HG02610 (cell line): ENCODE results near the gene MLF2.

ENCODE experiments used
- ATAC-seq: cut with Tn5 transposase; IDR thresholded peaks from one replicate; pipeline ENCODE4 v1.9.1; 2021; ENCODE audit warnings: mild to moderate bottlenecking, moderate library complexity; ENCODE audit not compliant: unreplicated experiment

MLF2 gene

DNA sequence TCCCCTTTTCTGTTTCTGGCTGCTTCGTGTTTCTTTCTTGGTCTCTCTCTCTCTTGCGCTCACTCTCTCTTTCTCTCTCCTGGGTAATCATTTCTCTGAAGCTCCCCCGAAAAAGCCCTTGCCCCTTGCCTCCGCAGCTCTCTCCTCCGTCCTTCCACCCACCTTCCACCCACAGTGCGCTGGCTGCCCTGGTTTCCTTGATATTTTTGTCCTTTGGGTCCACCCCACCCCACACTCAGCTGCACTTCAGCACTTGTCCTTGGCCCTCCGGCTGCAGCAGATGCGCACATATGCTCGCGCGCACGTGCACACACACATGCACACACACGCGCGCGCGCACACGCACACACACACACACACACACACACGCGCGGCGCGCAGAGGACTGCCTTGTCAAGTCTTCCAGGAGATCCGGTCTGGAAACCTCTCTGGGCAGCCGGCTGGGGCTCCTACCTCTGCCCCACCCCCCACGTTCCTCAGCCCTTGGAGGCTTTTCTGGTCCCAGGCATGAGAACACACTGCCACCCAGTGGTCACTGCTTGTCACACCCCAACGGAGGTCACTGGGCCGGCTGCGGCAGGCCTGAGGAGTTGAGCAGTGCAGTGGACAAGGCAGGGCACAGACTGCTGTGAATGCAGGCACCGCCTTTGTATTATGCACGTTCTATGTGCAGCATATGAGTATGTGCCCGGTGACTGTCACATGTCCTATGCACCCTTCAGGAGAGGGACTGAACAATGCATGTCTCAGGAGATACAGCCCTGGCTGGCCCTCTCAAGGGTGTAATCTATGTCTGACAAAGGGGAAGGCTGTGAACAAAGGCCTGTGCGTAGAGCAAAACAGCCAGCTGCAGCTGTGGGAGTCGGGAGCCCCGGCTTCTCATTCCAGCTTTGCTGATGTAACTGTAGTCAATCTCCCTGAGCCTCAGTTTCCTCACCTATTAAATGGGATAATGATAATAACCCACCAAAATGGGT lies 25.9 kb upstream of the MLF2 start:
- ATAC-seq = peak; percentile 80

DNA sequence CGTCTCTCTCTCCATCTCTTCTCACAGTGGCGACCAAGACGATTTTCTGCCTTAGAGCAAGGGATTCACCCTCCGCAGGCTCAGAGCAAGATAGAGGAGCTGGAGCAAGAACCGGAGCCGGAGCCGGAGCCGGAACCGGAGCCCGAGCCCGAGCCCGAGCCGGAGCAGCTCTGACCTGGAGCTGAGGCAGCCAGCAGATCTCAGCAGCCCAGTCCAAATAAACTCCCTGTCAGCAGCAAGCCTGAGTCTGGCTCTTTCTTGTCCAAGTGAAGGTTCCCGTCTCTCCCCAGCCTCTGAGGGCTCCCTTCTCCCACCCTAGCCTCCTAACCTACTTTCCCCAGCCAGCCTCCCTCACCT lies 25.3 kb upstream of the MLF2 start:
- no peak for ATAC-seq

DNA sequence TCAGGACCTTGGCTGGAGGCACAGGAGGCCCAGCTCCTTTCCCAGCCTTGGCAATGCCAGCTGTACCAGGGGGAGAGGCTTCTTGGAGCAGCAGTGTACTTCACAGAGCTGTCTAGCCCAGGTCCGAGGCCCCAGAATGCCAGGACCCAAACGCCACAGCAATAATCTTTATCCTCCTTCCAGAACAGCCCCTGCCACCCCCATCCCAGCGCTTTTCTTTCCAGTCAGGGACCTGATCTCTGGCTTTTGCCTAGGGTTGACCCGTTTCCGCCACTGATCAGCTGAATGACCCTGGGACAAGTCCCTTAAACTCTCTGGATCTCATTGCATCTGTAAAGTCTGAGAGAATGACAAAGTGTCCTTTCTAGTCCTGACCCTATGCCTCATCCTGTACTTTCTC lies 24.4 kb upstream of the MLF2 start:
- ATAC-seq = no peak

DNA sequence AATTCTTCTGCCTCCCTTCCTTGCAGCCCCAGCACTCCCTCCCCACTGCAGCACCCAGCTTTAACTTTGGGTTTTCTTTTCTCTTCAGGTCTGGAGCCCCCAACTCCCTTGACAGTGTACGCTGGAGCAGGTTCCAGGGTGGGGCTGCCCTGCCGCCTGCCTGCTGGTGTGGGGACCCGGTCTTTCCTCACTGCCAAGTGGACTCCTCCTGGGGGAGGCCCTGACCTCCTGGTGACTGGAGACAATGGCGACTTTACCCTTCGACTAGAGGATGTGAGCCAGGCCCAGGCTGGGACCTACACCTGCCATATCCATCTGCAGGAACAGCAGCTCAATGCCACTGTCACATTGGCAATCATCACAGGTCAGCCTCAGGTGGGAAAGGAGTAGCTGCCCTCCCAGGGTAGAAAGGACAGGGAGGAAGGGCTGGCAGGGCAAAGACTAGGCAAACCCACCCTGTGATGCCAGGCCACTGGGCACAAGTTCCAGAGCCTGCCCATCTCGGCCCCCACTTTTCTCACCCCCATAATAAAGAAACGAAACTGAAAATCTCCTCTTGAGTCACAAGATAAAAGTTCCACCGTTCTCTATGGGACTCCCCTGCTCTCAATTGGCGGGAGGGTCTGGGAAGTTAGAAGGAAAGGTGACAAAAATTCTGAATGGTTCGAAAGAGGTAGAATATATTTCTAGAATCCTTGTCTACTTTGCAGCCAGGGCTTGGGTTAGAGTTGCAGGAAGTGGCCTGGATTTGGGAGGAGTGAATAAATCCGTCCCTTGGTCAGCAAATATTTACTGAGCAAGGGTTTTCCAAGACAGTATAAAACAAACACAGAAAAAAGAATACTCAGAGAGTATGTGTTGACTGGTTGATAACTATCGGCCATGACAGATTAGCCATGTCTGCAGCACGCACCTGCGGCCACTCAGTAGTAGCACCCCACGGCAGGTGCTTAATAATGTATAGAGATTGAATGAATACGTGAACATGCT lies 22.5 kb upstream of the MLF2 start:
- ATAC-seq = no peak

DNA sequence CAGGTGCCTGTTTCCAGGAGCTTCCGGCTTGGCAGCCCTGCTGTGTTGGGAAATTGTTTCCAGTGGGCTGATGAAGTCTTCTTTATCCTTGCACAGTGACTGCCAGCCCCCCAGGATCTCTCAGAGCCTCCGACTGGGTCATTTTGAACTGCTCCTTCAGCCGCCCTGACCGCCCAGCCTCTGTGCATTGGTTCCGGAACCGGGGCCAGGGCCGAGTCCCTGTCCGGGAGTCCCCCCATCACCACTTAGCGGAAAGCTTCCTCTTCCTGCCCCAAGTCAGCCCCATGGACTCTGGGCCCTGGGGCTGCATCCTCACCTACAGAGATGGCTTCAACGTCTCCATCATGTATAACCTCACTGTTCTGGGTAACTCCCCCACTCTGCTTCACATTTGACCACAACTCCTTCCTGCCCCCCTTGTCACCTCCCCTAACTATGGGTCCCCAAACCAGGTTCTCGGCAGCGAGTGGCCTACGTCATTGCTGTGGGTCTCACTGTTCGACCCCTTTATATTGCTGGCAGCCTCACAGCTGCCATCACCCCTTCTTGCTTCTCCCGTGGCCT lies 21.6 kb upstream of the MLF2 start:
- no peak for ATAC-seq

DNA sequence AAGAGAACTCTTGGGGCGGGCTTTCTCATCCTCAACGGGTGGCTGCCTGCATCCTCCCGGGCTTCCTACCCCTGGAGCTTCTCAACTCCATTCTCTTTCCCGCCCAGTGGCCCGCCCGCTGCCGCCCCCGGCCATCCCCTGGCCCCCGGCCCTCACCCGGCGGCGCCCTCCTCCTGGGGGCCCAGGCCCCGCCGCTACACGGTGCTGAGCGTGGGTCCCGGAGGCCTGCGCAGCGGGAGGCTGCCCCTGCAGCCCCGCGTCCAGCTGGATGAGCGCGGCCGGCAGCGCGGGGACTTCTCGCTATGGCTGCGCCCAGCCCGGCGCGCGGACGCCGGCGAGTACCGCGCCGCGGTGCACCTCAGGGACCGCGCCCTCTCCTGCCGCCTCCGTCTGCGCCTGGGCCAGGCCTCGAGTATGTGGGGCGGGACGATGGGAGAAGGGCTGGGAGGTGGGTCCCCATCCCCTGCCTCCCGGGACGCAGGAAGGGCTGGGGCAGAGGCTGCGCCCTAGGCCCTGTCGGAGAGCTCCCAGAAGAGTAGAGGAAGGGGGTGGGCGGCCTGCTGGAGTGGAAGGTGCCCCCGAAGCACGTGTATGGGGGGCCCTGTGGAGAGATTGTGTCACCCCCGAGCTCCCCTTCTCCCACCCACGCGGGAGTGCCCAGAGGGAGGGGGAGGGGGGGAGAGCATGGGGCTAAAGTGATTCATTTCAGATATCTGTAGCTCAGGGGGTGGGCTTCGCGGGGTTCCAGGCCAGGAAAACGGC lies 20.8 kb upstream of the MLF2 start:
- no peak for ATAC-seq

DNA sequence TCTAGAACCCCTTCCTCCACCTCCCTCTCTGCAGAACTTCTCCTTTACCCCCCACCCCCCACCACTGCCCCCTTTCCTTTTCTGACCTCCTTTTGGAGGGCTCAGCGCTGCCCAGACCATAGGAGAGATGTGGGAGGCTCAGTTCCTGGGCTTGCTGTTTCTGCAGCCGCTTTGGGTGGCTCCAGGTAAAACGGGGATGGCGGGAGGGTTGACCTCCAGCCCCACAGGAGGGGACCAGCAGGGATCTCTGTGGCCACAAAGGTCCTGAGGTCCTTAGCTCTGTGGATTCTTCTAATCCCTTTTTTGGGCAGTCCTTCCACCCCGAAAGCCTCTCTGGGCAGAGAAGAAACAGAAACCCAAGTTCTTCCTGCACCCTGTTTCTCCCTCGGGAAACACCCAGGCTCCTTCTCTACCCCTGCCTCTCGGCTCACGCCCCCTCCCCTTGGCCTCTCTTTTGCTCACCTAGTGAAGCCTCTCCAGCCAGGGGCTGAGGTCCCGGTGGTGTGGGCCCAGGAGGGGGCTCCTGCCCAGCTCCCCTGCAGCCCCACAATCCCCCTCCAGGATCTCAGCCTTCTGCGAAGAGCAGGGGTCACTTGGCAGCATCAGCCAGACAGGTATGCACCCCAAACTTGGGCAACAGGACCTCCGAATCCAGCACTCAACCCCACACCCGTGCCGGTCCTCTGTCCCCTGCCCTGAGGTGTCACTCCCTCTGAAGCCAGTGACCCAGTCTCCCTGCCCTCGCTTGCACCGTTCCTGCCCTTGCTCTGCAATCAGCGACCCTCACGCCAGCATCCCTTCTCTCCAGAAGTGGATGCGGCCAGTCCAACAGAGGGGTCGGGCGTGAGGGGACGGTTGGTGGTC lies 20.0 kb upstream of the MLF2 start:
- ATAC-seq = no peak

DNA sequence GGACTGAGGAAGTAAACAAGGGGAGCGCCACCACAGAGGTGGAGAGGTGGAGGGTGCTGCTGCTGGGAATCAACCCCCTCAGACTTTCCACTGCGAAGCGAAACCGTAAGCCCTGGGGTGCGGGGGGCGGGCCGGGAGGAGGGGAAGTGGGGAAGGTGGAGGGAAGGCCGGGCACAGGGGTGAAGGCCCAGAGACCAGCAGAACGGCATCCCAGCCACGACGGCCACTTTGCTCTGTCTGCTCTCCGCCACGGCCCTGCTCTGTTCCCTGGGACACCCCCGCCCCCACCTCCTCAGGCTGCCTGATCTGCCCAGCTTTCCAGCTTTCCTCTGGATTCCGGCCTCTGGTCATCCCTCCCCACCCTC lies 19.4 kb upstream of the MLF2 start, which contains the start of gene LAG3:
Gene LAG3, plus strand, starts transcription at position 190 of the 365 bp plus-strand sequence. CDS start 333 bp downstream, outside the sequence.
- no peak for ATAC-seq

DNA sequence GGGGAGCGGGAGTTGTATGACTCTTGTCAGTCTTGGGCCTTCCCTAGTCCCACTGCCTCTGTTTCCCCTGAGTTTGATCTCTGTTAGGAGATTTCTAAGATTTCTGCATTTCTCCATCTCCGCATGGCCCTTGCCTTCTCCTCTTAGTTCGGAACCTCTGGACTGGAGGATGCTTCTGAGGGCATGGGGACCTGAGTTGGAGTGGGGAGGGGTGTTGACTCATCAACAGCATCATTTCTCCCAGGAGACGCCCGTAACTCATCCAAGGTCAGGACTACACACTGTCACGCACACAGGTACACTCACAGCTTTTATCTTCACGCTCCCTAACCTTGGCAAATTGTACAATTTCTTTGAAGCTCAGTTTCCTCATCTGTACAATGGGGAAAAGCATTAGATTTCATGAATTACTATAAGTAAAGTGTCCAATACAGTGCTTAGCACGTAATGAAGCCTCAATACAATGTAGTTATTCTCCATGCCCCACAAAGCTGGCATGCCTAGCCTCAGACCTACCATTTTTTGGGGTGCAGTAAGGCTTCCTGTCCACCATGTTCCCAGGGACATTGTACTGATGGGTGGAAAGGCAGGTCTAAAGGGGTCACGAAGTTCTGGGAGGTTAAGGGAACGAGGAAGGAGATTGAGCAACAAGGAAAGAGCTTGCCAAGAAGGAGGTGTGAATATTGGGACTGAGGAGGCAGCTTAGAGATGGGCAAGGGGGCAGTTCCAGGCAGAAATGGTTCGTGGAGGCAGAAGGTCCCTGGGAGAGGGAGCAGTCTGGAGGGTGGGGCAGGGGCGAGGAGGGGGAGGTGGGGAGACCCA lies 18.8 kb upstream of the MLF2 start:
- no peak for ATAC-seq

DNA sequence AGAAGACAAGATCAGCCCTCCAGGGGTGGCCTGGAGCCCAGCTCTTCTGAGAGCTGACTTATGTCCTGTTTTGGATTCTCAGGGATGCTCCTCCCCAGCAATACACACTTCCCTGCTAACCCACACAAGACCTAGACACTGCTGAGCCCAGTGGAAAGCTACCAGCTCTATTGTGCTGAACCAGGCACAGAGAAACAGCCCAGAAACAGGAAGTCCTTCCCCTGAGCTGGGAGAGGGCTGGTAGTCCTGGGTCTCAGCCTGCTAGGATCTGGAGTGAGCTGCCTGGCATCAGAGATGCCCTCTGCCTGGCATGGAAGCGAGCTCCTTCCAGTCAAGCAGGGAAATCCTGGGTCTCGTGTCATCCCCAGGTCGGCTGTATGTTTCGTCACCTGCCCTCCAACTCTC lies 18.2 kb upstream of the MLF2 start:
- no peak for ATAC-seq

DNA sequence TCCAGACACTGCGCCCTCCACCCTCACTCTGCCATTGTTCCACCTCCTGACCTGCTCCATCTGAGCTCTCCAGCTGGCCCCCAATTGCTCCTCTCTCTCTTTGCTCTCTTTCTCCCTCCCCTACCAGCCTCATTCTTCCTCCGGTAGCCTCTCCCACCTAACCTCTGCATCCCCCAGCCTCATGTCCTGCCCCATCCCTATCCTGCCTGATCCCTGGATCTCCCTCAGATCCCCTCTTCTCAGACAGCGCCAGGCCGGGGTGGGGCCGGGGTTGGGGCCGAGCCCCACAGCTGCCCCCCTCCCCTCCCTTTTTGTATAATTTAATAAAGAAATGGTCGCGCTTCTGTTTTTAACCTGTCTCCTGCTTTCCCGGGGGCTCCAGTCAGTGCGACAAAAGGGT lies 17.7 kb upstream of the MLF2 start:
- ATAC-seq = no peak

DNA sequence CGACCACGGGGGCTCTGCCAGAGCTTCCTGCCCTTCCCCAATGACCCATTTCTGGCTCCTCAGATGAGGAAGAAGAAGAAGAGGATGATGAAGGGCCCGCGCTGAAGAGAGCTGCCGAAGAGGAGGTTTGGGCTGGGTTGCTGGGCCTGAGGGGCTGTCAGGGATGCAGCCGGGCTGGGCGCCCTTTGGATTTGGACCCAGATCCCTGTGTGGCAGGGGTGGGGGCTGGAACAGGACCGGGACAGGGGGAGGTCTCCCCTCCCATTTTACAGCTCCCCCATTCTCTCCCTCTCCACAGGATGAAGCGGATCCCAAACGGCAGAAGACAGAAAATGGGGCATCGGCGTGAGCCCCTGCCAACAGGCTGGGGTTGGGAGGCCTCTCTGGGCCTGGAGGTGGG lies 17.2 kb upstream of the MLF2 start:
- ATAC-seq = no peak

DNA sequence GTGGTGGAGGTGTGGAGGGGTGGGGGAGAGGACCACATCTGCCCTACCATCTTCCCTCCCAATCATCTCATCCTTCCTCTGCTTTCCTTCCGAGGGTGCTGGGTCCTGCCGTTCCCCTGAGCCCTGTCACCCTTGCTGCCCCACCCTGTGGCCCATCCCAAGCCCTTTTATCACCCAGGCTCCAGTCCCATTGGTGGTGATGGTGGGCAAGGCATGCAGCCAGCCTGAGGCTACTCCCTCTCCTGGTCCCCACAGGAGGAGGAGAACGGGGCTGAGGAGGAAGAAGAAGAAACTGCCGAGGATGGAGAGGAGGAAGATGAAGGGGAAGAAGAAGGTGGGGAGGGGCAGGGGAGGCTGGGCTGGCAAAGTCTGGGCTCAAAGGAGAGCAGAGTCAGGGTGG lies 16.7 kb upstream of the MLF2 start:
- ATAC-seq = no peak

DNA sequence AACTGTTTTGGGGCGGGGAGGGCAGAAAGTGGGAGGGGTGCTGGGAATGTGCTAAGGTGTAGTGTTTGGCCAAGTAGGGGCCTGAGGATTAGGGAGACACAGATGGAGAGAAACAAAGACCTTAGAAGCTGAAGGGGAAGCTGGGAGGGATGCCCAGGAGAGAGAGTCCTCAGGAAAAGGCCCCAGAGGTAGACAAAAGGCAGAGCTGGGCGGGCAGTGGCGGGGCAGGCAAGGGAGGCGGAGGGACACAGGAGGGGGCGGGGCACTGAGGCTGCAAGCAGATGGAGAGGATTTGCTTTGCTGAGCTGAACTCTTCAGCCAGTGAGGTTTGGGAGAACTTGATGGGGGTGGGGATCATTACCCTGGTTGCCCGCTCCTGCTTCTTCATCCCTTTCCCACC lies 16.0 kb upstream of the MLF2 start:
- no peak for ATAC-seq

DNA sequence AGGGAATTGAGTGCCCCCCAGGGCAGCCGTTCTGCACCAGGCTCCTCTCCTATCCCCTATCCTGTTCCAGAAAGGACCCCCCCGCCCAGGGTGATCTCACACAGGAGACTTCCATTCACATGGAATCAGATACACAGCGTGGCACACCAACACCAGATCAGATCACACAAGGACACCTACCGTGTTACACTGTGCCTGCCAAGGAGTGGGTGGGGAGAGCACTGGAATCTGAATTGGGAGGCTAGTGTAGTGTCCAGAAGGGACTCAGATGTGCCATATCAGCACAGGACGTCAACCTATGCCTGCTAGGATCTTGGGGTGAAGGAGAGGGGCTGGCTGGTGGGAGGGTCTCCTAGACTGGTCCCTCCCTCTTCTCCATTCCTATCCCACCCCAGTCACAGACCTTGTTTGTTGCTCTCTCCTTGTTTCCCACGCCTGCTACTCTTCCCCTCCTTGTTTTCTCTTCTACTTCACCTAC lies 15.5 kb upstream of the MLF2 start:
- ATAC-seq = no peak

DNA sequence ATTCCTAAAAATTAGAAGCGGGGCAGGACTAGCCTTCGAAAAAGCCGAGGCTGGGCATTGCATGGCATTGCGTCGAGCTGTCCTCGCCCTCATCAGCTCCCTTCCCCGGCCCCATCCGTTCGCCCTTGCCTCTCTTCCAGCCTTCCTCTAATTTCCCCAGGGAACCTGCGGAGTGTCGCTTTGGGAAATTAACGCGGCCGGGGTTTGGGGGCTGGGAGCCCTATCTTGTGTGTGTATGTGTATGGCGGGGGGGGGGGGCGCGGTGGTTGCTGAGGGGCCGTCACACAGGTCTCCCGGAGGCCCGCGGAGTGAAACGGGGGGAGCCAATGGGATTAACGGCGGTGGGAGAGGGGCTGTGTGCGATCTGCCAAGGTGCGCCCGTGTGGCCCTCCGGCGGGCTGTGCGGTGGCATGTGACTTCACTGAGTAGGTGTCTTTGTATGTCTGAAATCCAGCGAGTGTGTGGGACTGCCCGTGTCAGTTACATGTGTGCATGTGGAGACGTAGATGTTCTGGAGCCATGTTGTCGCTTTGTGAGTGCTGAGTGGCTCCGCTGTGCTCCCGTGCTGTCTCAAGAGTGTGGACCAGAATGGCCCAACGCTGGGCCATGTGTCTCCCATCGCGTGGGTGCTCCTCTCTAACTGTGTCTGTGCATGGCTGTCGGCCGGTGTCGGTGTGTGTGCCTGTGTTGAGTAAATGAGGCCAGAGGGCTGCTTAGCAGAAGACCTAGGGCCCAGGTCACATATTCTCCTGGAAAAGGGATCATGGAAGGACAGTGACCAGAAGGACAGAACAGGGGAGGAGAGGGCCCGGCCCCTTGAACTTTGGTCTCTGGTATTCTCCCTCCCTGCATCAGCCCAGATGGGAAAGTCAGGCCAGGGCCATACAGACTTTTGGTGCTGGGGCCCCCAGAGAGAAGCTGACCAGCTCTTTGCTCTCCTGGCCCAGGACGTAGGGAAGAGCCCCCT lies 14.7 kb upstream of the MLF2 start:
- ATAC-seq = no peak

DNA sequence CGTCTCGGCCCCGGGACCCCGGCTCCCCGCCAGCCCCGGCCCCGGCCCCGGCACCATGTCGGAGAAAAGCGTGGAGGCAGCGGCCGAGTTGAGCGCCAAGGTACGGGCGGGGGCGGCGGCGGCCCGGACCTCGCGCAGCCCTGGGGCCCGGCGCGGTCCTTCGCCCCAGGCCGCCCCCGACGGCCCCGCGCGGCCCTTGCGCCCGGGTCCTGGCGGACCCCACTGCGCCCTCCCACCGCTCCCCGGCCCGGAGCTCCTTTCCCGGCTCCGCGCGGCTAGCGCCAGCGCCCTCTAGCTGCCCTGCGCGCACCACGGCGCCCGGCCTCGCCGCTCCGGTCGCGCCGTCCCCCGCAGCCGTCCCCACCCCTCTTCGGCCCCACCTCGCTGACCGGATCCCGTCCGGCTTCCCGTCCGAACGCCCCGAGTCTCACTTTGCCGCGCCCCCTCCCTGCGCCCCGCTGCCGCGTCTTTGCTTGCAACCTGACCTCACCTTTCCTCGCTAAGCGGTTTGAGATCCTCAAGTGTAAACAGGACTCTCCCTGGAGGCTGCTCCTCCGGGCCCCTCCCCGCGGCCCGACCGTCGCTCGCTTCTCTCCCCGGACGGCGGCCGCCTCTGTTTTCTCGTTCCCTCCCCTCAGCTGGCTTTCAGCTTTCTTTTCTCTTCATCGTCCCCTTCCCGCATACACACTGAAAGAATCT lies 13.9 kb upstream of the MLF2 start:
- ATAC-seq = peak; percentile 40
